Muscle of back (tissue), 11 donors: Measurements from ENCODE around the gene PELI2. TPM values are rescaled to one million over a fixed set of nuclear protein-coding genes. Genes with fewer than 3 reads are reported as not detected.
"Not testable (repeated sequence)": the region's sequence is repeated elsewhere in the genome, so short reads cannot be mapped to it uniquely, and the experiment has no call there.

Experiments
- DNase-seq, 3 donors: peaks; one replicate each; pipeline versions ENCODE4 v3.0.0 to v3.0.0-alpha.2; 2013
- polyA plus RNA-seq, 10 donors: library from polyadenylated mRNA; unstranded; fragments of 120-200 nt; gene quantifications; one replicate each; pipeline ENCODE4 v1.2.1, GENCODE V29; 2013; ENCODE audit not compliant: insufficient read length in 10 of 10

PELI2 gene
- polyA plus RNA-seq, 10 donors: 3.7 to 7.5 (median 4.6) TPM

GRCh38 chr14:56138928-56139327 is 20.7 kb downstream of the PELI2 start:
- no peak for DNase-seq

GRCh38 chr14:56142314-56142713 is 24.1 kb downstream of the PELI2 start:
- DNase-seq: no peak

- no peak for DNase-seq
Observed at GRCh38 chr14:56143025-56143424, 24.8 kb downstream of the PELI2 start.

GRCh38 chr14:56144176-56144575 is 26.0 kb downstream of the PELI2 start:
- no peak for DNase-seq

- no peak for DNase-seq
Observed at GRCh38 chr14:56145181-56145769, 27.1 kb downstream of the PELI2 start.

- DNase-seq: no peak
Observed at GRCh38 chr14:56145965-56146364, 27.8 kb downstream of the PELI2 start.

GRCh38 chr14:56147449-56147848 is 29.2 kb downstream of the PELI2 start:
- no peak for DNase-seq

GRCh38 chr14:56147986-56148901 is 30.0 kb downstream of the PELI2 start:
- no peak for DNase-seq

GRCh38 chr14:56149151-56149550 is 30.9 kb downstream of the PELI2 start:
- peak in 1 of 3 donors; percentile 30 for DNase-seq

GRCh38 chr14:56149995-56150394 is 31.8 kb downstream of the PELI2 start:
- no peak for DNase-seq

- no peak for DNase-seq
Observed at GRCh38 chr14:56150645-56151345, 32.6 kb downstream of the PELI2 start.

GRCh38 chr14:56152221-56152620 is 34.0 kb downstream of the PELI2 start:
- no peak for DNase-seq

GRCh38 chr14:56153267-56153666 is 35.1 kb downstream of the PELI2 start:
- no peak for DNase-seq

GRCh38 chr14:56154321-56154720 is 36.1 kb downstream of the PELI2 start:
- DNase-seq: no peak

- no peak for DNase-seq
Observed at GRCh38 chr14:56156096-56156495, 37.9 kb downstream of the PELI2 start.

GRCh38 chr14:56159066-56159465 is 40.9 kb downstream of the PELI2 start:
- no peak for DNase-seq

- no peak for DNase-seq
Observed at GRCh38 chr14:56160088-56160487, 41.9 kb downstream of the PELI2 start.

- no peak for DNase-seq
Observed at GRCh38 chr14:56161658-56162057, 43.4 kb downstream of the PELI2 start.

GRCh38 chr14:56162476-56162875 is 44.3 kb downstream of the PELI2 start:
- DNase-seq: no peak

GRCh38 chr14:56166579-56166978 is 48.4 kb downstream of the PELI2 start:
- DNase-seq: not testable (repeated sequence)

- no peak for DNase-seq
Observed at GRCh38 chr14:56168007-56168616, 49.9 kb downstream of the PELI2 start.

GRCh38 chr14:56170028-56170427 is 51.8 kb downstream of the PELI2 start:
- no peak for DNase-seq
